ENCODE results near the gene CARS1.

CARS1 gene

DNA sequence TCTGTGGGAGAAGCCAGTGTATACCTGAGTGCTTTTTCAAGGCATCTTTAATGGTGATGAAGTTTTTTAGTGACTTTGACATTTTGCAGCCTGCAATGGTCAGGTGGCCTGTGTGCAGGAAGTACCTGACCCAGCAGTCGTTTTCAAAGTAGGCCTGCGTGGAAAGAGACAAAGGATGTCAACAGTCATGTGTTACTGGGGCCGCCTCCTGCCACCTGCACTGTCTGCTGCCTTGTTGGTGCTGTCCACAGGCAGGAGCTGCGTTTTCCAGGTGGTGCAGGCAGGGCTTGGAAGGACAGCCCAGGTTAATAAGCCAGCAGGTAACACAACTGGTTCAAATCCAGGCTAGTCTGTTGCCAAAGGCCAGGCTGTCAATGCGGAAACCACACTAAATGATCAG lies 38.6 kb downstream of the CARS1 start:
- TF ChIP-seq, protein P1, sequence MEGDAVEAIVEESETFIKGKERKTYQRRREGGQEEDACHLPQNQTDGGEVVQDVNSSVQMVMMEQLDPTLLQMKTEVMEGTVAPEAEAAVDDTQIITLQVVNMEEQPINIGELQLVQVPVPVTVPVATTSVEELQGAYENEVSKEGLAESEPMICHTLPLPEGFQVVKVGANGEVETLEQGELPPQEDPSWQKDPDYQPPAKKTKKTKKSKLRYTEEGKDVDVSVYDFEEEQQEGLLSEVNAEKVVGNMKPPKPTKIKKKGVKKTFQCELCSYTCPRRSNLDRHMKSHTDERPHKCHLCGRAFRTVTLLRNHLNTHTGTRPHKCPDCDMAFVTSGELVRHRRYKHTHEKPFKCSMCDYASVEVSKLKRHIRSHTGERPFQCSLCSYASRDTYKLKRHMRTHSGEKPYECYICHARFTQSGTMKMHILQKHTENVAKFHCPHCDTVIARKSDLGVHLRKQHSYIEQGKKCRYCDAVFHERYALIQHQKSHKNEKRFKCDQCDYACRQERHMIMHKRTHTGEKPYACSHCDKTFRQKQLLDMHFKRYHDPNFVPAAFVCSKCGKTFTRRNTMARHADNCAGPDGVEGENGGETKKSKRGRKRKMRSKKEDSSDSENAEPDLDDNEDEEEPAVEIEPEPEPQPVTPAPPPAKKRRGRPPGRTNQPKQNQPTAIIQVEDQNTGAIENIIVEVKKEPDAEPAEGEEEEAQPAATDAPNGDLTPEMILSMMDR (conservative IDR thresholded peaks at IDR 0.05; ENCODE audit: low read depth, low read length), result no peak
- no peak overlapping the region for H3K4me3 ChIP-seq (ENCODE audit: low read length)
- no peak for DNase-seq (ENCODE audit: low read depth)

DNA sequence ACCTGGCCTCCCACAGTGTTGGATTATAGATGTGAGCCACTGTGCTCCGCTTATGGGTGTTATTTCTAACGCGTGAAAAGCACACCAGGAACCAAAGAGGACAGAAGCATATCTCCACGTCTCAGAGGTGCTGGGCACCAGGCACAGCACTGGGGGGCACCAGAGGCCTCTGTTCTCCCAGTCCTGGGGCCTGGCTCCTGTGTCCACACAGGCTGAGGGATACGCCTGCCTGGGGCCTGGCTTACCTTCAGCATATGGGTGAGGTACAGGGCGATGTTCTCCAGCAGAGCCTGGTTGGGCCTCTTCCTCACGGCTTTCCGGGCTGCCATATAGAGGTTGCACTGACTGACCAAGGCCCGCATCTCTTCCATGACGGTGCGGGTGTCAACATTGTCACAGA lies 40.4 kb downstream of the CARS1 start:
- TF ChIP-seq, protein P1 (conservative IDR thresholded peaks at IDR 0.05; ENCODE audit: low read depth, low read length), result no peak
- no peak for DNase-seq (ENCODE audit: low read depth)
- no peak overlapping the region for H3K4me3 ChIP-seq (ENCODE audit: low read length)

DNA sequence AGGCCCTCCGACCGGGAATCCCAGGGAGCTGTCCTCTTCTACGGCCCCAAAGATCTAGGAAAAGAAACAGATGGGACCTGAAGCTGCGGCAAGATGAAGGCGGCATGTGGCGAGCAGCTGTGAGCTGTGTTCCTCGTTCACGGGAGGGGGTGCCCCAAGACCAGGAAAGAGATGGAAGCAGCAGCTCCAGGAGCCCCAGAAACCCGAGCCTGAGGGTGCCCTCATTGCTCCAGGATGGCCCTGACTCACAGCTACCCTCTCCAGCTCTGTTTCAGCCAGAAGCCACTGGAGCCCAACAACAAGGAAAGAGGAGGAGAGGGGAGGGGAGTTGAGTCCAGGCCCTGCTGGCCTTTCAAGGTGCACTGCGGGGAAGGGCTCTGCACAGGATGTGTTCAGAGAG lies 41.4 kb downstream of the CARS1 start:
- no peak overlapping the region for H3K4me3 ChIP-seq (ENCODE audit: low read length)
- TF ChIP-seq, protein P1 (conservative IDR thresholded peaks at IDR 0.05; ENCODE audit: low read depth, low read length), result no peak
- no peak for DNase-seq (ENCODE audit: low read depth)

DNA sequence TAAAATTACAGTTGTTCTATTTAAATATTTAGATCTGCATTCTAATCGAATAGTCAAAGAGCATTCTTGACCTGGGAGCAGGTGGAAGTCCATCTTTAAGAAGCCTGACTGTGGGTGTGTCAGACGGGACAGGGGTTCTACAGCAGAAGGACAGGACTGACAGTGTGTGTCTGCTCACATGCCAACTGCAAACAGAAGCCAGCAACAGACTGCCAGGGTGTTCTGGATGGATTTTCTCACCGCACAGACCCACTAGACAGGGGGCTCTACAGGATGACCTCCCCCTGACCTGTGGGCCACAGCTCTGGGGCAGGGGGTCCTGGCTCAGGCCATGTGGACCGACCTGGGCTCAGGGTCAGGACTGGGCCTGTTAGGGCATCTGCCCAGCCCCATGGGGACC lies 42.3 kb downstream of the CARS1 start:
- no peak overlapping the region for H3K4me3 ChIP-seq (ENCODE audit: low read length)
- TF ChIP-seq, protein P1 (conservative IDR thresholded peaks at IDR 0.05; ENCODE audit: low read depth, low read length), result no peak
- no peak for DNase-seq (ENCODE audit: low read depth)

DNA sequence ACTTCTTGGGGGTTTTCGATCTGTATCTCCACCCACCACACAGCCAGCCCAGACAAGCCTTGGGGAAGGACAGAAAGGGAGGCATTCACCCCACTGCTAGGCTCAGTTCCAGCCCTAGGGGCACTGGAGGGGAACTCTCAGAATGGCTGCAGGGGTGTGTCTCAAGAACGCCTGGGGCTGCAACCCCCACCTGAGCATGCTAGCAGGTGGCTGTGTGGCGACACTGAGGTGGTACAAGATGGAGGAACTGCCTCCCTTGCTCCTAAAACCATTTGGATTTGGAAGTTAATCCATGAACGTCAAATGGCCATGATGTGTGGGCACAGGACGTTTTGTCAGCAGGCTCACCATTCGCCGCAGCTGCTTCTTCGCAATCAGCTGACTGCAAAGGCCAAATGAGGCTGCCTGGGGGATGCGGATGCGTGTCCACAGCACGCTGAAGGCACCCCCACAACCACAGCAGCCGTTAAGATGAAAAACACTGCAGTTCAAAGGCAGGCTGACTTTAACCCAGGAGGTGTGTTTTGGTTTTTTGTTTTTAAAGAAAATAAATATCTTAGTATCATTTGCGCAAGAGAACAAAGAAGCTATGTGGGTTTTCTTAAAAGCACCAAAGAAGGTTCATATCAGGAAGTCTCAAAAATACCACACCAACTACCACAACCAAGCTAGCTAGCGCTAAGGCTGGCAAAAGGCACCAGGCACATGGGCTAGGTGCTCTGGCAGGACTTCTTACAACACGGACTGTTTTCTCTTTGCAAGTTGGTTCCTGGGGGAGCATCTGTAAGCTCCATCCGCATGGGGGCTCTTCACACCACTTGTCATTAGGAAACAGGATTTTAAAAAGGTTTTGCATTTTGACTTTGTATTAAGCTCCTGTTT lies 42.9 kb downstream of the CARS1 start:
- H3K4me3 ChIP-seq (ENCODE audit: low read length), result no peak overlapping the region
- no peak for DNase-seq (ENCODE audit: low read depth)
- TF ChIP-seq, protein P1 (conservative IDR thresholded peaks at IDR 0.05; ENCODE audit: low read depth, low read length), result no peak

DNA sequence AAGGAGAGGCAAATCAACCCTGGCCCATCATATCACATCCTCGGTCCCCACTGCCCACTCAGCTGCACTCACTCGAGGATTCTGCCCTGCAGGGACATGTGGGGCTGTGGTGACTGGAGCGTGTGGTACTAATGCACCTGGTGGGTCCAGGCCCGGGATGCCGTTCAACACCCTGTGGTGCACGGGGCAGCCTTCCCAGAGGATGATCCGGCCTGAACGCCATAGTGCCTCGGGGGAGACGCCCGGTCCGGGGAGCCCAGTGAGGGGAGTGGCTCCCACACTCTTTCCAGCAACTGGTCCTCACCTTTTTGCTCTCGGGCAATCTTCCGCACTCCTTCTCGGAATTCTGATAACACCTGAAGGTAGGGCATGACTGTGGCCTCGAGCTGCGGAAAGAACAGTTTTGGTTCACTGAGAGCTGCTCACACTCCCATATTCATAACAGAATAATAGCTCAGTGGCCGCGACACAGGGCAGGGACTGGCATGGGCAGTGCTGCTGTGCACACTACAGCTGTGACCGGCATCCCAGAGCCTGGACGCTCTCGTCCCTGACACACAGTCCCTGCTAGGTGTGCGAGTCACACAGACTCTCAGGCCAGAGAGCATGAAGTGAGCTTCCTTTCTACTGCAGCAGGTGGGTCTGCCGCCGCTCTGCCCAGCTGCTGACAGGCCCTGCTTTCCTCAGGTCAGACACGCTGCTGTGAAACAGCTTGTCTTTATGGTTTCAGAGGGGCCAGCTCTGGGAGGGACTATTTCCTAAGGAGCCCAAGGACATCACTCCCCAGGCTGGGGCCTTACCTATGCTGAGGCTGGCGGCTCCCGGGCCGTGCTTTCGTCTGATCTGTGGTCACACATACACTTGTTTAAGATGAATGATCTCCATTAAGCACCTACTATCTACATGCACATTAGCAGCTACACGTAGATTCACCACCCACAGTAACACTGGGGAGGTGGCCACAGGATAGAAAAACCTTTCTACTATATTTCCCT lies 45.0 kb downstream of the CARS1 start:
- no peak overlapping the region for H3K4me3 ChIP-seq (ENCODE audit: low read length)
- DNase-seq (ENCODE audit: low read depth), result no peak
- TF ChIP-seq, protein P1 (conservative IDR thresholded peaks at IDR 0.05; ENCODE audit: low read depth, low read length), result no peak

Measured in retinal pigment epithelial cell (primary cell).